Measurements from ENCODE around the gene SKA2. TPM values are rescaled to one million over a fixed set of nuclear protein-coding genes. Genes with fewer than 3 reads are reported as not detected.
A peak's percentile ranks its signal among the peaks of the same experiment; 100 is the strongest.

The SKA2 gene
- total RNA-seq, 5 donors from 2014 or later (not counting 1 experiment from before 2014, with no cell fraction given), result 12.4 to 15.6 (median 15.2) TPM

- H3K4me1 ChIP-seq (ENCODE audit: control insufficient read depth in 1 of 2, extremely low read depth in 1 of 2, insufficient read depth in 2 of 2, low read length in 2 of 2), result peaks cover 0 to 3% of the 10 kb centered on the region in 2 experiments
- Mint-ChIP-seq H3K4me3 (no peak overlapping the region), H3K27me3 (no peaks in the 10 kb centered on the region), H3K9me3 (no peaks in the 10 kb centered on the region), H3K36me3 (peaks cover 4% of the 10 kb centered on the region), H3K4me1 (no peaks in the 10 kb centered on the region), H3K27ac (no peak overlapping the region)
- 92% methylated on average over 4 of the region's 11 CpGs for WGBS (ENCODE audit: insufficient coverage)
- no peaks in the 10 kb centered on the region for H3K9me3 ChIP-seq
- ChIA-PET POLR2A (no interaction called here), CTCF (no interaction called here)
- no peak overlapping the region for H3K27ac ChIP-seq (ENCODE audit: low read length)
- H3K36me3 ChIP-seq (ENCODE audit: control insufficient read depth in 2 of 2, extremely low read depth in 1 of 2, insufficient read depth in 1 of 2, low read length in 1 of 2), result no peaks in the 10 kb centered on the region
- no peak for ATAC-seq (replicated peaks in 1 of 4)
- no peak for DNase-seq
- no peak overlapping the region for H3K4me3 ChIP-seq (ENCODE audit: control insufficient read depth in 1 of 2, extremely low read depth in 1 of 2, low read length in 1 of 2)
- no peaks in the 10 kb centered on the region for H3K27me3 ChIP-seq (replicated peaks in 1 of 2; ENCODE audit: control insufficient read depth in 2 of 2, extremely low read depth in 1 of 2, insufficient read depth in 2 of 2, low read length in 1 of 2)
Measured at GRCh38 chr17:59174671-59175070, 19.7 kb upstream of the SKA2 start.

- peaks cover 0 to 3% of the 10 kb centered on the region in 2 experiments for H3K4me1 ChIP-seq (ENCODE audit: control insufficient read depth in 1 of 2, extremely low read depth in 1 of 2, insufficient read depth in 2 of 2, low read length in 2 of 2)
- no peaks in the 10 kb centered on the region for H3K27me3 ChIP-seq (replicated peaks in 1 of 2; ENCODE audit: control insufficient read depth in 2 of 2, extremely low read depth in 1 of 2, insufficient read depth in 2 of 2, low read length in 1 of 2)
- H3K4me3 ChIP-seq (ENCODE audit: control insufficient read depth in 1 of 2, extremely low read depth in 1 of 2, low read length in 1 of 2), result no peak overlapping the region
- ChIA-PET POLR2A (no interaction called here), CTCF (no interaction called here)
- Mint-ChIP-seq H3K4me3 (no peak overlapping the region), H3K27ac (no peak overlapping the region), H3K4me1 (no peaks in the 10 kb centered on the region), H3K36me3 (peaks cover 4% of the 10 kb centered on the region), H3K9me3 (no peaks in the 10 kb centered on the region), H3K27me3 (no peaks in the 10 kb centered on the region)
- H3K27ac ChIP-seq (ENCODE audit: low read length), result no peak overlapping the region
- 98% methylated on average over 30 of the region's 33 CpGs for WGBS (ENCODE audit: insufficient coverage)
- no peaks in the 10 kb centered on the region for H3K36me3 ChIP-seq (ENCODE audit: control insufficient read depth in 2 of 2, extremely low read depth in 1 of 2, insufficient read depth in 1 of 2, low read length in 1 of 2)
- no peak for ATAC-seq (replicated peaks in 1 of 4)
- DNase-seq, result no peak
- H3K9me3 ChIP-seq, result no peaks in the 10 kb centered on the region
Measured at GRCh38 chr17:59172436-59173004, 17.5 kb upstream of the SKA2 start.

GRCh38 chr17:59167571-59168001 lies 12.6 kb upstream of the SKA2 start:
- DNase-seq (no peak), ATAC-seq (replicated peaks in 1 of 4) (no peak)
- no peak overlapping the region for H3K4me3 Mint-ChIP-seq
- POLR2A ChIA-PET, result no interaction called here
- no peaks in the 10 kb centered on the region for H3K27me3 Mint-ChIP-seq
- Histone ChIP-seq H3K4me1 (ENCODE audit: control insufficient read depth in 1 of 2, extremely low read depth in 1 of 2, insufficient read depth in 2 of 2, low read length in 2 of 2) (peaks cover 0 to 3% of the 10 kb centered on the region in 2 experiments), H3K36me3 (ENCODE audit: control insufficient read depth in 2 of 2, extremely low read depth in 1 of 2, insufficient read depth in 1 of 2, low read length in 1 of 2) (no peaks in the 10 kb centered on the region), H3K9me3 (no peaks in the 10 kb centered on the region), H3K27me3 (replicated peaks in 1 of 2; ENCODE audit: control insufficient read depth in 2 of 2, extremely low read depth in 1 of 2, insufficient read depth in 2 of 2, low read length in 1 of 2) (no peaks in the 10 kb centered on the region), H3K4me3 (ENCODE audit: control insufficient read depth in 1 of 2, extremely low read depth in 1 of 2, low read length in 1 of 2) (no peak overlapping the region), H3K27ac (ENCODE audit: low read length) (no peak overlapping the region)
- no peaks in the 10 kb centered on the region for H3K9me3 Mint-ChIP-seq
- CTCF ChIA-PET, result no interaction called here
- WGBS (ENCODE audit: insufficient coverage), result no CpG with 5 or more reads among the region's 2 CpGs
- H3K4me1 Mint-ChIP-seq, result peaks cover 0 to 4% (median 2%) of the 10 kb centered on the region in 3 donors
- no peak overlapping the region for H3K27ac Mint-ChIP-seq
- no peaks in the 10 kb centered on the region for H3K36me3 Mint-ChIP-seq

- Histone ChIP-seq H3K27ac (ENCODE audit: low read length) (no peak overlapping the region), H3K4me3 (ENCODE audit: control insufficient read depth in 1 of 2, extremely low read depth in 1 of 2, low read length in 1 of 2) (no peak overlapping the region), H3K9me3 (no peaks in the 10 kb centered on the region), H3K4me1 (ENCODE audit: control insufficient read depth in 1 of 2, extremely low read depth in 1 of 2, insufficient read depth in 2 of 2, low read length in 2 of 2) (peaks cover 0 to 4% of the 10 kb centered on the region in 2 experiments), H3K27me3 (replicated peaks in 1 of 2; ENCODE audit: control insufficient read depth in 2 of 2, extremely low read depth in 1 of 2, insufficient read depth in 2 of 2, low read length in 1 of 2) (no peaks in the 10 kb centered on the region), H3K36me3 (ENCODE audit: control insufficient read depth in 2 of 2, extremely low read depth in 1 of 2, insufficient read depth in 1 of 2, low read length in 1 of 2) (no peaks in the 10 kb centered on the region)
- ATAC-seq (replicated peaks in 1 of 4), result peak; percentile 71 to 81 (median 80)
- 43% methylated on average over 1 of the region's 2 CpGs for WGBS (ENCODE audit: insufficient coverage)
- Mint-ChIP-seq H3K27me3 (no peaks in the 10 kb centered on the region), H3K36me3 (no peaks in the 10 kb centered on the region), H3K4me3 (no peak overlapping the region), H3K27ac (peak overlapping the region in 1 of 2 donors; percentile 63), H3K9me3 (no peaks in the 10 kb centered on the region), H3K4me1 (peaks cover 0 to 4% (median 2%) of the 10 kb centered on the region in 3 donors)
- POLR2A ChIA-PET, result no interaction called here
- CTCF ChIA-PET, result interaction anchor here (0.6 to 1.2 kb wide), 2 partner anchors 11 to 13 kb away, joined by 3 to 5 read pairs; partner anchors contain the start of genes PRR11 (in 1 of the 2) and SKA2 (in 1 of the 2)
- DNase-seq, result peak in 26 of 35 experiments; percentile 3 to 66 (median 25)
Measured at GRCh38 chr17:59165933-59166342, 11.0 kb upstream of the SKA2 start.

DNA sequence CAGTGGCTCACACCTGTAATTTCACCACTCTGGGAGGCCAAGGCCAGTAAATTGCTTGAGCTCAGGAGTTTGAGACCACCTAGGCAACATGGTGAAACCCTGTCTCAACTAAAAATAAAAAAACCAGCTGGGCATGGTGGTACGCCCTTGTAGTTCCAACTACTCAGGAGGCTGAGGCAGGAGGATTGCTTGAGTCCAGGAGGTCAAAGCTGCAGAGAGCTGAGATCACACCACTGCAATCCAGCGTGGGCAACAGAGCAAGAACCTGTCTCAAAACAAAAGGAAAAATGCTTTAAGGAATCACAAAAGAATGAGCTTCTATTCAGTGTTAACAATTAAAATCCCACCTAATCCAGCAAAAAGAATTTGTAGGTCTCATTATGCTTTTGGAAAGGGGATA lies 6.5 kb upstream of the SKA2 start:
- H3K27ac Mint-ChIP-seq, result peak overlapping the region in 1 of 2 donors; percentile 31
- Histone ChIP-seq H3K9me3 (no peaks in the 10 kb centered on the region), H3K36me3 (ENCODE audit: control insufficient read depth in 2 of 2, extremely low read depth in 1 of 2, insufficient read depth in 1 of 2, low read length in 1 of 2) (no peaks in the 10 kb centered on the region), H3K4me1 (ENCODE audit: control insufficient read depth in 1 of 2, extremely low read depth in 1 of 2, insufficient read depth in 2 of 2, low read length in 2 of 2) (peaks cover under 1 to 12% of the 10 kb centered on the region in 2 experiments), H3K27me3 (replicated peaks in 1 of 2; ENCODE audit: control insufficient read depth in 2 of 2, extremely low read depth in 1 of 2, insufficient read depth in 2 of 2, low read length in 1 of 2) (no peaks in the 10 kb centered on the region), H3K4me3 (ENCODE audit: control insufficient read depth in 1 of 2, extremely low read depth in 1 of 2, low read length in 1 of 2) (no peak overlapping the region), H3K27ac (ENCODE audit: low read length) (no peak overlapping the region)
- no peaks in the 10 kb centered on the region for H3K27me3 Mint-ChIP-seq
- no peaks in the 10 kb centered on the region for H3K36me3 Mint-ChIP-seq
- no peak for DNase-seq
- no peak for ATAC-seq (replicated peaks in 1 of 4)
- ChIA-PET POLR2A (no interaction called here), CTCF (no interaction called here)
- no CpG with 5 or more reads among the region's 2 CpGs for WGBS (ENCODE audit: insufficient coverage)
- H3K9me3 Mint-ChIP-seq, result no peaks in the 10 kb centered on the region
- no peak overlapping the region for H3K4me3 Mint-ChIP-seq
- peaks cover 0 to 22% (median 7%) of the 10 kb centered on the region in 3 donors for H3K4me1 Mint-ChIP-seq

GRCh38 chr17:59160157-59161025 lies 5.4 kb upstream of the SKA2 start:
- H3K4me1 ChIP-seq (ENCODE audit: control insufficient read depth in 1 of 2, extremely low read depth in 1 of 2, insufficient read depth in 2 of 2, low read length in 2 of 2), result peaks cover 7 to 20% of the 10 kb centered on the region in 2 experiments
- POLR2A ChIA-PET, result no interaction called here
- WGBS (ENCODE audit: insufficient coverage), result 80% methylated on average over 1 of the region's 9 CpGs
- no peaks in the 10 kb centered on the region for H3K27me3 Mint-ChIP-seq
- H3K4me1 Mint-ChIP-seq, result peaks cover 0 to 18% (median 4%) of the 10 kb centered on the region in 3 donors
- H3K4me3 Mint-ChIP-seq, result peak overlapping the region in 2 of 3 donors; percentile 44 to 65
- peak overlapping the region in 1 of 2 donors; percentile 18 for H3K4me3 ChIP-seq (ENCODE audit: control insufficient read depth in 1 of 2, extremely low read depth in 1 of 2, low read length in 1 of 2)
- no peaks in the 10 kb centered on the region for H3K27me3 ChIP-seq (replicated peaks in 1 of 2; ENCODE audit: control insufficient read depth in 2 of 2, extremely low read depth in 1 of 2, insufficient read depth in 2 of 2, low read length in 1 of 2)
- peak overlapping the region; percentile 48 to 72 for H3K27ac Mint-ChIP-seq
- no peak for ATAC-seq (replicated peaks in 1 of 4)
- H3K9me3 Mint-ChIP-seq, result no peaks in the 10 kb centered on the region
- H3K9me3 ChIP-seq, result no peaks in the 10 kb centered on the region
- peak overlapping the region; percentile 61 for H3K27ac ChIP-seq (ENCODE audit: low read length)
- CTCF ChIA-PET, result no interaction called here
- H3K36me3 ChIP-seq (ENCODE audit: control insufficient read depth in 2 of 2, extremely low read depth in 1 of 2, insufficient read depth in 1 of 2, low read length in 1 of 2), result no peaks in the 10 kb centered on the region
- H3K36me3 Mint-ChIP-seq, result no peaks in the 10 kb centered on the region
- DNase-seq, result peak in 1 of 35 experiments; percentile 44

Measured in T-cell (primary cell).